K562 (cell line): ENCODE data around the gene SMCO1. TPM values are rescaled to one million over a fixed set of nuclear protein-coding genes. Genes with fewer than 3 reads are reported as not detected.

Source experiments
- ATF2 ChIP-seq: sonication (generic); formaldehyde crosslinking; IDR thresholded peaks from 2 replicates; pipeline ENCODE4 v1.8.1; 2022; ENCODE audit warnings: missing genetic modification reagents
- BCOR ChIP-seq: fragments of 450-650 bp; IDR thresholded peaks from 2 replicates; pipeline ENCODE4 v1.6.1; 2016
- BHLHE40 ChIP-seq: IDR thresholded peaks from 2 replicates; pipeline ENCODE4 v1.6.1; 2011; ENCODE audit warnings: low read length, improper control_type of control experiment
- CEBPG ChIP-seq, 3 experiments: fragments of 200-800 bp in 1 of 3; sonication (Bioruptor generic) in 1 of 3; sonication (generic) in 1 of 3; formaldehyde crosslinking in 1 of 3; IDR thresholded peaks in 2 of 3; conservative IDR thresholded peaks in 1 of 3; 2 replicates each; pipeline versions ENCODE4 v1.6.1 to v1.8.0; 2016 to 2022; ENCODE audit warnings: missing compliant biosample characterization in 2 of 3, missing genetic modification characterization in 2 of 3, mild to moderate bottlenecking in 1 of 3, missing genetic modification reagents in 1 of 3
- E2F3 ChIP-seq: fragments of 250-450 bp; sonication (Bioruptor Pico); IDR thresholded peaks from 2 replicates; pipeline ENCODE4 v1.4.0; 2020; ENCODE audit warnings: mild to moderate bottlenecking
- ETV1 ChIP-seq: fragments of 450-650 bp; conservative IDR thresholded peaks from 2 replicates; pipeline ENCODE4 v1.6.1; 2016; ENCODE audit warnings: missing genetic modification characterization, control low read depth, low read depth, missing compliant biosample characterization
- ETV6 ChIP-seq, 3 experiments: fragments of 150-350 bp in 1 of 3; sonication (generic) in 1 of 3; formaldehyde crosslinking in 1 of 3; IDR thresholded peaks; 2 replicates each; pipeline versions ENCODE4 v1.6.1 to v1.8.0; 2014 to 2022; ENCODE audit warnings: borderline replicate concordance in 2 of 3, low read depth in 2 of 3, antibody characterized with exemption in 1 of 3, low read length in 1 of 3, mild to moderate bottlenecking in 1 of 3, missing genetic modification reagents in 1 of 3
- FOXA1 ChIP-seq: fragments of 450-650 bp; IDR thresholded peaks from 2 replicates; pipeline ENCODE4 v1.6.1; 2016; ENCODE audit warnings: mild to moderate bottlenecking, borderline replicate concordance
- KAT2B ChIP-seq: IDR thresholded peaks from one replicate; pipeline ENCODE4 v1.6.1; 2012; ENCODE audit warnings: low read depth, mild to moderate bottlenecking, control low read depth, inconsistent platforms, low read length, moderate library complexity
- POLR2AphosphoS2 ChIP-seq: IDR thresholded peaks from 2 replicates; pipeline ENCODE4 v1.6.1; 2012; ENCODE audit warnings: low read length, improper control_type of control experiment
- SMARCB1 ChIP-seq: IDR thresholded peaks from 2 replicates; pipeline ENCODE4 v1.6.1; 2011; ENCODE audit warnings: improper control_type of control experiment, low read depth; ENCODE audit not compliant: insufficient read length
- STAG1 ChIP-seq: sonication (generic); formaldehyde crosslinking; IDR thresholded peaks from 2 replicates; pipeline ENCODE4 v1.5.0; 2020; ENCODE audit warnings: missing genetic modification reagents, borderline replicate concordance
- TAF1 ChIP-seq: IDR thresholded peaks from 2 replicates; pipeline ENCODE4 v1.6.1; 2011; ENCODE audit warnings: mild to moderate bottlenecking, low read length, moderate library complexity; ENCODE audit not compliant: insufficient read depth, control insufficient read depth, severe bottlenecking; ENCODE audit errors: extremely low read depth
- ZNF75A ChIP-seq: fragments of 450-650 bp; formaldehyde crosslinking; IDR thresholded peaks from 2 replicates; pipeline ENCODE4 v1.4.0; 2020; ENCODE audit warnings: mild to moderate bottlenecking
- polyA plus RNA-seq, 8 experiments: library from polyadenylated mRNA; depleted of rRNA in 4 of 8; stranded (reverse) in 5 of 8; unstranded in 3 of 8; fragments of >200 nt; fragmentation: Nextera tagmentation in 2 of 8; fragmentation: Illumina TruSeq in 1 of 8; extraction: Ambion mirVana in 2 of 8; extraction: Trizol in 1 of 8; gene quantifications; 2 replicates each; pipeline versions ENCODE4 v1.2.1 to v1.2.3, GENCODE V29; 2011 to 2014; ENCODE audit warnings: inconsistent platforms in 1 of 8, missing spikeins in 1 of 8
- total RNA-seq, 7 experiments: library from RNA; depleted of rRNA in 6 of 7; stranded (reverse); fragments of >200 nt in 6 of 7; fragmentation: Illumina TruSeq in 2 of 7; extraction: Trizol in 2 of 7; gene quantifications; 2 replicates each; pipeline versions ENCODE4 v1.2.1 to v1.2.3, GENCODE V29; 2011 to 2021; ENCODE audit warnings: low replicate concordance in 1 of 7
- TF ChIP-seq, protein P1 (sequence below): conservative IDR thresholded peaks from 2 replicates; pipeline ENCODE4 v1.6.1; 2011; ENCODE audit warnings: low read depth, mild to moderate bottlenecking, low read length; ENCODE audit not compliant: control insufficient read depth
- TF ChIP-seq, protein P2 (sequence below): sonication (generic); formaldehyde crosslinking; IDR thresholded peaks from 2 replicates; pipeline ENCODE4 v1.8.0; 2022; ENCODE audit warnings: mild to moderate bottlenecking, missing genetic modification reagents, borderline replicate concordance
- TF ChIP-seq, protein P3 (sequence below): fragments of 450-650 bp; IDR thresholded peaks from 2 replicates; pipeline ENCODE4 v1.6.1; 2016; ENCODE audit warnings: borderline replicate concordance

SMCO1 gene
- total and polyA plus RNA-seq, 9 of the 15 experiments (the other 6 are each of a cell fraction or from before 2014, with no cell fraction given), result 0.05 to 0.35 (median 0.12) TPM; not detected in 5

DNA sequence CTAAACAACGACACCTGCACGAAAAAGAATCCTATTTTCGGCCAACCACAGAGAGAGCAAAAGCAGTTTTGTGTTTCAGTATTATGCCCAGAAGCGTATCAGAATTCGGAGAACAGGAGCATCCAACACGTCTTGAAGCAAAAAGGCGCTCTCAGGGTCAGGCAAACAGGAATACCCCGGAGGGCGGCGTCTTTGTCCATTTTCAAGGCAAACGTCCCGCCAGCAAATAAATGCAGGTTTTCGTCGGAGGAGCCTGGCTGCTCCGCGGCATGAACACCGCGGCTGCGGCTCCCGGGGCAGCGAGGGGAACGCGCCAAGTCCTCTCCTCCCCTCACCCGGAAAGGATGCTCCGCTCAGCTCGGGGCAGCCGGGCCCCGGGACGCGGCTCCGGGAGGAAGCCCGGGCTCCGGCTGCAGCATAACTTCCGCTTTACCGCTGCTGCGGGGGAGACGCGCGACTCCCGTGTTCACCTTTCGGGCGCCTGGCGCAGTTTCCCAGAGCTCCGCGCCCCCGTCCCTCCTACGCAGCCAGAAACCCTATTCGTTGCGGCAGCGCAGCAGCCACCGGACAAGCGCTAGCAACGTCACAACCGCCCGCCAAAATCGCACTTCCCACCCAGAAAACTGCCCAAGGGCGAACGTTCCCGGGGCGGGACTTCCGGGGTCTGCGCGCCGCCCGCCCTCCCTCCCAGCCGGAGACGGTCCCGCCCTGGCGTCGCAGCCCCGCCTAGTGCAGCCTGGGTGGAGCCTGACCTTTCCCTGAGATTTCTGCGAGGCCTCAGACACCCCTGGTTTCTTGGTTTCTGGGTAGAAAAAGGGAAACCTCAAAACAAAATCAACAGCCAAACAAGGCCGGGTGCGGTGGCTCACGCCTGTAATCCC lies 11.7 kb downstream of the SMCO1 start, which contains the start of gene RNF168 (continued):
- TF ChIP-seq ETV6 (IDR thresholded peaks at IDR 0.05; ENCODE audit: borderline replicate concordance in 1 of 2, low read depth in 2 of 2, low read length in 1 of 2), result peak in 1 of 2 experiments; percentile 72; a peak in 1 of 4 replicates
- TF ChIP-seq ETV6 (CRISPR knock-in tag; IDR thresholded peaks at IDR 0.05; ENCODE audit: borderline replicate concordance), result no peak
- peak; percentile 81 for TF ChIP-seq ETV1 (tag)
- TF ChIP-seq CEBPG (CRISPR knock-in tag; IDR thresholded peaks at IDR 0.05), result no peak
- TF ChIP-seq CEBPG (tag; conservative IDR thresholded peaks at IDR 0.05 in 1 of 2, IDR thresholded peaks at IDR 0.05 in 1 of 2), result no peak
- TF ChIP-seq E2F3 (CRISPR knock-in tag), result peak; percentile 88
- no peak for TF ChIP-seq SMARCB1
- peak; percentile 85 for TF ChIP-seq ZNF75A (CRISPR knock-in tag)
- TF ChIP-seq TAF1, result peak; percentile 92
- no peak for TF ChIP-seq POLR2AphosphoS2
- TF ChIP-seq ATF2, result no peak
- peak; percentile 88 for TF ChIP-seq BHLHE40
- no peak for TF ChIP-seq FOXA1
- TF ChIP-seq, protein P1, sequence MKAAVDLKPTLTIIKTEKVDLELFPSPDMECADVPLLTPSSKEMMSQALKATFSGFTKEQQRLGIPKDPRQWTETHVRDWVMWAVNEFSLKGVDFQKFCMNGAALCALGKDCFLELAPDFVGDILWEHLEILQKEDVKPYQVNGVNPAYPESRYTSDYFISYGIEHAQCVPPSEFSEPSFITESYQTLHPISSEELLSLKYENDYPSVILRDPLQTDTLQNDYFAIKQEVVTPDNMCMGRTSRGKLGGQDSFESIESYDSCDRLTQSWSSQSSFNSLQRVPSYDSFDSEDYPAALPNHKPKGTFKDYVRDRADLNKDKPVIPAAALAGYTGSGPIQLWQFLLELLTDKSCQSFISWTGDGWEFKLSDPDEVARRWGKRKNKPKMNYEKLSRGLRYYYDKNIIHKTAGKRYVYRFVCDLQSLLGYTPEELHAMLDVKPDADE, result peak; percentile 74; the same call in 1 of the 2 replicates
- TF ChIP-seq, protein P2, sequence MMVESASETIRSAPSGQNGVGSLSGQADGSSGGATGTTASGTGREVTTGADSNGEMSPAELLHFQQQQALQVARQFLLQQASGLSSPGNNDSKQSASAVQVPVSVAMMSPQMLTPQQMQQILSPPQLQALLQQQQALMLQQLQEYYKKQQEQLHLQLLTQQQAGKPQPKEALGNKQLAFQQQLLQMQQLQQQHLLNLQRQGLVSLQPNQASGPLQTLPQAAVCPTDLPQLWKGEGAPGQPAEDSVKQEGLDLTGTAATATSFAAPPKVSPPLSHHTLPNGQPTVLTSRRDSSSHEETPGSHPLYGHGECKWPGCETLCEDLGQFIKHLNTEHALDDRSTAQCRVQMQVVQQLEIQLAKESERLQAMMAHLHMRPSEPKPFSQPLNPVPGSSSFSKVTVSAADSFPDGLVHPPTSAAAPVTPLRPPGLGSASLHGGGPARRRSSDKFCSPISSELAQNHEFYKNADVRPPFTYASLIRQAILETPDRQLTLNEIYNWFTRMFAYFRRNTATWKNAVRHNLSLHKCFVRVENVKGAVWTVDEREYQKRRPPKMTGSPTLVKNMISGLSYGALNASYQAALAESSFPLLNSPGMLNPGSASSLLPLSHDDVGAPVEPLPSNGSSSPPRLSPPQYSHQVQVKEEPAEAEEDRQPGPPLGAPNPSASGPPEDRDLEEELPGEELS (CRISPR knock-in tag), result 0 out of 2 replicates have a peak, but pooled peaks have one; percentile 50
- peak; percentile 11; the same call in 1 of the 2 replicates for TF ChIP-seq BCOR
- no peak for TF ChIP-seq STAG1
- TF ChIP-seq, protein P3, sequence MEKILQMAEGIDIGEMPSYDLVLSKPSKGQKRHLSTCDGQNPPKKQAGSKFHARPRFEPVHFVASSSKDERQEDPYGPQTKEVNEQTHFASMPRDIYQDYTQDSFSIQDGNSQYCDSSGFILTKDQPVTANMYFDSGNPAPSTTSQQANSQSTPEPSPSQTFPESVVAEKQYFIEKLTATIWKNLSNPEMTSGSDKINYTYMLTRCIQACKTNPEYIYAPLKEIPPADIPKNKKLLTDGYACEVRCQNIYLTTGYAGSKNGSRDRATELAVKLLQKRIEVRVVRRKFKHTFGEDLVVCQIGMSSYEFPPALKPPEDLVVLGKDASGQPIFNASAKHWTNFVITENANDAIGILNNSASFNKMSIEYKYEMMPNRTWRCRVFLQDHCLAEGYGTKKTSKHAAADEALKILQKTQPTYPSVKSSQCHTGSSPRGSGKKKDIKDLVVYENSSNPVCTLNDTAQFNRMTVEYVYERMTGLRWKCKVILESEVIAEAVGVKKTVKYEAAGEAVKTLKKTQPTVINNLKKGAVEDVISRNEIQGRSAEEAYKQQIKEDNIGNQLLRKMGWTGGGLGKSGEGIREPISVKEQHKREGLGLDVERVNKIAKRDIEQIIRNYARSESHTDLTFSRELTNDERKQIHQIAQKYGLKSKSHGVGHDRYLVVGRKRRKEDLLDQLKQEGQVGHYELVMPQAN, result 0 out of 2 replicates have a peak, but pooled peaks have one; percentile 9
- TF ChIP-seq KAT2B, result no peak
